ENCODE results near the gene FOXK1. TPM values are rescaled to one million over a fixed set of nuclear protein-coding genes. Genes with fewer than 3 reads are reported as not detected.

FOXK1 gene
- total and polyA plus RNA-seq, 2 donors (not counting 1 experiment from before 2014, with no cell fraction given): 5.2 to 26.9 TPM

GRCh38 chr7:4784799-4785198 is 102.7 kb downstream of the FOXK1 start:
- Histone ChIP-seq H2AFZ (ENCODE audit: low read length) (no peak overlapping the region), H3K4me3 (replicated peaks in 1 of 4; ENCODE audit: control extremely low read depth in 1 of 4, insufficient read depth in 1 of 4, low read depth in 3 of 4, low read length in 4 of 4) (no peak overlapping the region), H3K27ac (ENCODE audit: insufficient read depth, low read length) (no peak overlapping the region), H3K79me2 (ENCODE audit: control insufficient read depth, insufficient read depth, low read length) (peaks cover 2% of the 10 kb centered on the region), H3K4me1 (ENCODE audit: control insufficient read depth, extremely low read depth, insufficient read depth, low read length) (no peaks in the 10 kb centered on the region), H3K9ac (ENCODE audit: insufficient read depth, low read length) (no peak overlapping the region), H3K4me2 (ENCODE audit: extremely low read depth, insufficient read depth, low read length) (no peak overlapping the region), H4K20me1 (ENCODE audit: control insufficient read depth, extremely low read depth, insufficient read depth, low read length) (no peaks in the 10 kb centered on the region), H3K27me3 (ENCODE audit: control insufficient read depth, insufficient read depth, low read length) (no peaks in the 10 kb centered on the region), H3K36me3 (ENCODE audit: control insufficient read depth, insufficient read depth, low read length) (peaks cover 45% of the 10 kb centered on the region), H3K9me3 (ENCODE audit: control insufficient read depth, insufficient read depth, low read depth, low read length) (no peaks in the 10 kb centered on the region)
- DNase-seq (ENCODE audit: low read depth in 2 of 2): no peak
- TF ChIP-seq, protein P1, sequence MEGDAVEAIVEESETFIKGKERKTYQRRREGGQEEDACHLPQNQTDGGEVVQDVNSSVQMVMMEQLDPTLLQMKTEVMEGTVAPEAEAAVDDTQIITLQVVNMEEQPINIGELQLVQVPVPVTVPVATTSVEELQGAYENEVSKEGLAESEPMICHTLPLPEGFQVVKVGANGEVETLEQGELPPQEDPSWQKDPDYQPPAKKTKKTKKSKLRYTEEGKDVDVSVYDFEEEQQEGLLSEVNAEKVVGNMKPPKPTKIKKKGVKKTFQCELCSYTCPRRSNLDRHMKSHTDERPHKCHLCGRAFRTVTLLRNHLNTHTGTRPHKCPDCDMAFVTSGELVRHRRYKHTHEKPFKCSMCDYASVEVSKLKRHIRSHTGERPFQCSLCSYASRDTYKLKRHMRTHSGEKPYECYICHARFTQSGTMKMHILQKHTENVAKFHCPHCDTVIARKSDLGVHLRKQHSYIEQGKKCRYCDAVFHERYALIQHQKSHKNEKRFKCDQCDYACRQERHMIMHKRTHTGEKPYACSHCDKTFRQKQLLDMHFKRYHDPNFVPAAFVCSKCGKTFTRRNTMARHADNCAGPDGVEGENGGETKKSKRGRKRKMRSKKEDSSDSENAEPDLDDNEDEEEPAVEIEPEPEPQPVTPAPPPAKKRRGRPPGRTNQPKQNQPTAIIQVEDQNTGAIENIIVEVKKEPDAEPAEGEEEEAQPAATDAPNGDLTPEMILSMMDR (conservative IDR thresholded peaks at IDR 0.05 in 1 of 2, IDR thresholded peaks at IDR 0.05 in 1 of 2; ENCODE audit: low read depth in 1 of 2, low read length in 2 of 2): no peak
- no peak for TF ChIP-seq EZH2 (IDR thresholded peaks at IDR 0.05; ENCODE audit: low read length, missing control alignments)

DNA sequence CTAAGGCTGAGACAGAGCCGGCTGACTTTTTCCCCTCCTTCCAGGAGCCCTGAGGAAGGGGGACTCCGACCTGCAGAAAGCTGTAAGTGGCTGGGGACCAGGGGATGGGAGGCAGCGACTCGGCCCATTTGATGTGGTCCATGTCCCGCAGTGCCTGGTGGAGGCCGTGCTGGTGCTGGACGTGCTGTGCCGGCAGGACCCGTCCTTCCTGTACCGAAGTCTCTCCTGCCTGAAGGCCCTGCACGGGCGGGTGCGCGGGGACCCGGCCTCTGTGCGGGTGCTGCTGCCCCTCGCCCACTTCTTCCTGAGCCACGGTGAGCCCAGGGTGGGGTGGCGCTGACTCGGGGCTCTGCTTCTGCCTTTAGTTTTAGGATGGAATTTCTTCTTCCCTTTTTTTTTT is 103.3 kb downstream of the FOXK1 start:
- TF ChIP-seq, protein P1 (conservative IDR thresholded peaks at IDR 0.05 in 1 of 2, IDR thresholded peaks at IDR 0.05 in 1 of 2; ENCODE audit: low read depth in 1 of 2, low read length in 2 of 2): no peak
- TF ChIP-seq EZH2 (IDR thresholded peaks at IDR 0.05; ENCODE audit: low read length, missing control alignments): no peak
- Histone ChIP-seq H3K79me2 (ENCODE audit: control insufficient read depth, insufficient read depth, low read length) (no peaks in the 10 kb centered on the region), H3K27ac (ENCODE audit: insufficient read depth, low read length) (no peak overlapping the region), H3K9me3 (ENCODE audit: control insufficient read depth, insufficient read depth, low read depth, low read length) (no peaks in the 10 kb centered on the region), H3K4me2 (ENCODE audit: extremely low read depth, insufficient read depth, low read length) (no peak overlapping the region), H3K4me1 (ENCODE audit: control insufficient read depth, extremely low read depth, insufficient read depth, low read length) (no peaks in the 10 kb centered on the region), H3K4me3 (replicated peaks in 1 of 4; ENCODE audit: control extremely low read depth in 1 of 4, insufficient read depth in 1 of 4, low read depth in 3 of 4, low read length in 4 of 4) (no peak overlapping the region), H4K20me1 (ENCODE audit: control insufficient read depth, extremely low read depth, insufficient read depth, low read length) (no peaks in the 10 kb centered on the region), H2AFZ (ENCODE audit: low read length) (no peak overlapping the region), H3K9ac (ENCODE audit: insufficient read depth, low read length) (no peak overlapping the region), H3K27me3 (ENCODE audit: control insufficient read depth, insufficient read depth, low read length) (no peaks in the 10 kb centered on the region), H3K36me3 (ENCODE audit: control insufficient read depth, insufficient read depth, low read length) (peaks cover 45% of the 10 kb centered on the region)
- no peak for DNase-seq (ENCODE audit: low read depth in 2 of 2)

DNA sequence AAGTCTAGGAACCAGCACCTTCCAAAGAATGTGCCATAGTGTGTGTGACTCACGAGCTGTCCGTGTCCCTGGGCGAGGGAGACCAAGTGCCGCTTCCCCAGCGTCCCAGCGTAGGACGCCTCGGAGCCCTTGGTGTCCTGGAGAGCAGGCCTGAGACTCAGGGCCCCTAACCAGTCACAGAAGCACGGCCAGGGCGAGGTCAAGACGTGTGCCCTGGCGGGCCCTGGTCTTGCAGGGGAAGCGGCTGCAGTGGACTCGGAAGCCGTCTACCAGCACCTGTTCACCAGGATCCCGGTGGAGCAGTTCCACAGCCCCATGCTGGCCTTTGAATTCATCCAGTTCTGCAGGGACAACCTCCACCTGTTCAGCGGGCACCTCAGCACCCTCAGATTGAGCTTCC is 103.9 kb downstream of the FOXK1 start:
- Histone ChIP-seq H3K4me3 (replicated peaks in 1 of 4; ENCODE audit: control extremely low read depth in 1 of 4, insufficient read depth in 1 of 4, low read depth in 3 of 4, low read length in 4 of 4) (no peak overlapping the region), H2AFZ (ENCODE audit: low read length) (no peak overlapping the region), H3K9me3 (ENCODE audit: control insufficient read depth, insufficient read depth, low read depth, low read length) (no peaks in the 10 kb centered on the region), H3K36me3 (ENCODE audit: control insufficient read depth, insufficient read depth, low read length) (peaks cover 50% of the 10 kb centered on the region), H3K27me3 (ENCODE audit: control insufficient read depth, insufficient read depth, low read length) (no peaks in the 10 kb centered on the region), H3K4me2 (ENCODE audit: extremely low read depth, insufficient read depth, low read length) (no peak overlapping the region), H3K79me2 (ENCODE audit: control insufficient read depth, insufficient read depth, low read length) (no peaks in the 10 kb centered on the region), H4K20me1 (ENCODE audit: control insufficient read depth, extremely low read depth, insufficient read depth, low read length) (no peaks in the 10 kb centered on the region), H3K9ac (ENCODE audit: insufficient read depth, low read length) (no peak overlapping the region), H3K4me1 (ENCODE audit: control insufficient read depth, extremely low read depth, insufficient read depth, low read length) (no peaks in the 10 kb centered on the region), H3K27ac (ENCODE audit: insufficient read depth, low read length) (no peak overlapping the region)
- no peak for DNase-seq (ENCODE audit: low read depth in 2 of 2)
- TF ChIP-seq, protein P1 (conservative IDR thresholded peaks at IDR 0.05 in 1 of 2, IDR thresholded peaks at IDR 0.05 in 1 of 2; ENCODE audit: low read depth in 1 of 2, low read length in 2 of 2): no peak
- TF ChIP-seq EZH2 (IDR thresholded peaks at IDR 0.05; ENCODE audit: low read length, missing control alignments): no peak

Measured in fibroblast of lung (primary cell).